Suprapubic skin (tissue), 4 donors: ENCODE measurements around the gene SORT1.

ENCODE experiments used
- CTCF ChIP-seq, 2 donors: fragments of 200-600 bp in 1 of 2; fragments of 450-650 bp in 1 of 2; sonication (generic) in 1 of 2; IDR thresholded peaks; one replicate each; pipeline ENCODE4 v1.5.1; 2016 to 2019; ENCODE audit warnings: antibody characterized with exemption in 2 of 2, mild to moderate bottlenecking in 1 of 2, moderate library complexity in 1 of 2
- EP300 ChIP-seq: sonication (generic); formaldehyde crosslinking; IDR thresholded peaks from one replicate; pipeline ENCODE4 v1.6.1; 2017; ENCODE audit warnings: antibody characterized with exemption
- POLR2A ChIP-seq, 2 donors: fragments of 450-650 bp; IDR thresholded peaks; one replicate each; pipeline ENCODE4 v1.6.1; 2017; ENCODE audit warnings: antibody characterized with exemption in 2 of 2, mild to moderate bottlenecking in 2 of 2, moderate library complexity in 2 of 2
- POLR2AphosphoS5 ChIP-seq, 3 donors: sonication (generic); formaldehyde crosslinking; IDR thresholded peaks; one replicate each; pipeline ENCODE4 v1.6.1; 2017; ENCODE audit warnings: antibody characterized with exemption in 3 of 3

GRCh38 chr1:109307274-109308021 lies 90.3 kb downstream of the SORT1 start:
- TF ChIP-seq CTCF (IDR thresholded peaks at IDR 0.05): no peak
- no peak for TF ChIP-seq POLR2A (IDR thresholded peaks at IDR 0.05)
- no peak for TF ChIP-seq POLR2AphosphoS5 (IDR thresholded peaks at IDR 0.05)
- no peak for TF ChIP-seq EP300
